ENCODE measurements around the gene CYP19A1. TPM values are rescaled to one million over a fixed set of nuclear protein-coding genes. Genes with fewer than 3 reads are reported as not detected.

CYP19A1 gene
- total RNA-seq, 3 donors from 2014 or later = 1.0 to 24.9 (median 6.9) TPM

DNA sequence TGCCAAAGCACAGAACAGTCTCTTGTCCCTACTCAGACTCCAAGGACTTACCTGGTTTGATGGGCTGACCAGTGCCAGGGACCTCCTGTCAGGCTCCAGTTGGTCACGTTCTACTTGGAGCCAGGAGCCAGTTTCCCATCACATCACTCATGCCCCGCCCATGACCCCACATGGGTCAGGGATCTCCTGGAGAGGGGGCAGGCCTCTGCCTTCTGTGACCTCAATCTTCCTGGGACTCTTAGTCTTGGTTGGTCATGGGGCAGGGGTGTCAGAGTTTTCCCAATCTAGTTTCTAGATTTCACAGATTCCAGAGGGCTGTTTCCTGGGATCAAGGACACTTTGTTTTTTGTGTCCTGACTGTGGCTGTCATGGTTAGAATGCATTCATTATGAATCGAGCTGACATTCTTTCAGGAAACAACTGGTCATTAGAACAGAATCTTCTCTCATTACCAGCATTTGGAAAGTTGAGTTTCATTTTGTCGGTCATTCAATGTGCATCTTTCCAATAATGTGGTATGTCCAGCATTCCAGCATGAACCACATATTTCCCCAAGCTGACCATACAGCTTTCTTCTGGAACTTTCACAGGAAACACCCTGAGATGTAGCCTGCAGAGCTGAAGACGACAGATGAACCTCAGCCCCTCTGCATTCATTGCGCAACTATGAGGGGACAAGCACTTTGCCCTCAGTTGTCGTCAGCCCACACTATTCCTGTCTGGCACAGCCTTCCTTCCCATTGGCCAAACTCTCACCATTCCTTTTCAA, 19.8 kb downstream of the CYP19A1 start:
- H3K36me3 ChIP-seq = no peaks in the 10 kb centered on the region
- DNase-seq (ENCODE audit: low spot score in 2 of 2) = no peak
- H3K9me3 ChIP-seq = no peaks in the 10 kb centered on the region
- no peaks in the 10 kb centered on the region for H3K27me3 ChIP-seq
- TF ChIP-seq POLR2AphosphoS5 (IDR thresholded peaks at IDR 0.05) (no peak), POLR2A (IDR thresholded peaks at IDR 0.05) (no peak)
- TF ChIP-seq, protein P1, sequence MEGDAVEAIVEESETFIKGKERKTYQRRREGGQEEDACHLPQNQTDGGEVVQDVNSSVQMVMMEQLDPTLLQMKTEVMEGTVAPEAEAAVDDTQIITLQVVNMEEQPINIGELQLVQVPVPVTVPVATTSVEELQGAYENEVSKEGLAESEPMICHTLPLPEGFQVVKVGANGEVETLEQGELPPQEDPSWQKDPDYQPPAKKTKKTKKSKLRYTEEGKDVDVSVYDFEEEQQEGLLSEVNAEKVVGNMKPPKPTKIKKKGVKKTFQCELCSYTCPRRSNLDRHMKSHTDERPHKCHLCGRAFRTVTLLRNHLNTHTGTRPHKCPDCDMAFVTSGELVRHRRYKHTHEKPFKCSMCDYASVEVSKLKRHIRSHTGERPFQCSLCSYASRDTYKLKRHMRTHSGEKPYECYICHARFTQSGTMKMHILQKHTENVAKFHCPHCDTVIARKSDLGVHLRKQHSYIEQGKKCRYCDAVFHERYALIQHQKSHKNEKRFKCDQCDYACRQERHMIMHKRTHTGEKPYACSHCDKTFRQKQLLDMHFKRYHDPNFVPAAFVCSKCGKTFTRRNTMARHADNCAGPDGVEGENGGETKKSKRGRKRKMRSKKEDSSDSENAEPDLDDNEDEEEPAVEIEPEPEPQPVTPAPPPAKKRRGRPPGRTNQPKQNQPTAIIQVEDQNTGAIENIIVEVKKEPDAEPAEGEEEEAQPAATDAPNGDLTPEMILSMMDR (IDR thresholded peaks at IDR 0.05) = no peak
- H3K4me1 ChIP-seq = no peaks in the 10 kb centered on the region
- no peak overlapping the region for H3K4me3 ChIP-seq
- intact Hi-C loops (cut with DNase I; ENCODE audit: low total_unique reads) = no loop called here
- H3K27ac ChIP-seq = peak overlapping the region in 1 of 2 donors; percentile 27

DNA sequence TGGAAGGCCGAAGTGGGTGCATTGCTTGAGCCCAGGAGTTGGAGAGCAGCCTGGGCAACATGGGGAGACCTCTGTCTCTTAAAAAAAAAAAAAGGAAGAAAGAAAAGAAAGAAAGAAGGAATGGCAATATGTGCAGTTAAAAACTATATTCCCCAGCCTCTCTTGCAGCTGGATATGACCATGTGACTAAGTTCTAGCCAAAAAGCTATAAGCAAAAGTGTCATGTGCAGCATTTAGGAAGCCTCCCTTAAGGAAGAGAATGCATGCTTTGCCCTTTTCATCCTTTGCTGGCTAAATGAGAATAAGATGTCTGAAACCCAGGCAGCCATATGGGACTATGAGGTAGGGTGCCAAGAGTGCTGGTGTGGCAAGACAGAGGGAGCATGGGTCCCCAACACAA, 21.8 kb downstream of the CYP19A1 start:
- H3K36me3 ChIP-seq = no peaks in the 10 kb centered on the region
- intact Hi-C loops (cut with DNase I; ENCODE audit: low total_unique reads) = no loop called here
- no peaks in the 10 kb centered on the region for H3K4me1 ChIP-seq
- DNase-seq (ENCODE audit: low spot score in 2 of 2) = no peak
- H3K27ac ChIP-seq = no peak overlapping the region
- H3K4me3 ChIP-seq = no peak overlapping the region
- TF ChIP-seq POLR2AphosphoS5 (IDR thresholded peaks at IDR 0.05) = no peak
- no peak for TF ChIP-seq POLR2A (IDR thresholded peaks at IDR 0.05)
- TF ChIP-seq, protein P1 (IDR thresholded peaks at IDR 0.05) = no peak
- no peaks in the 10 kb centered on the region for H3K27me3 ChIP-seq
- no peaks in the 10 kb centered on the region for H3K9me3 ChIP-seq

DNA sequence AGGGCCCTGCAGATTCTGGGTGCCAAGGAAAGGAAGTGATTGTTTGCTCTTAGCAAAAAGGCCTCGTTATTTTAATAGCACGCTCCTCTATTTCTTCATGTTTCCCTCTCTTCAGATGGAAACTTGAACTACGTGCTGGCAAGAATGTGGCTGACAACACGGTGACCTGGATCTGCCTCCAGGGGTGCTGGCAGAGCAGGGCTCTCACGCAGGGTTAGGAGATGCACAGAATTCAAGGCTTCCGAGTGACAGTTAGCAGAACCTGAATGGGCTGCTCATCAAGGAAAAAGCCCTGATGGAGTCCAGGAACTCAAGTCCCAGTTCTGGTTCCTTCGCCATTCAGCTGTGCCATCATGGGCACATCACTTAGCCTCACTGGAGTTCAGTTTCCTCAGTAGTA, 22.7 kb downstream of the CYP19A1 start:
- Histone ChIP-seq H3K4me3 (no peak overlapping the region), H3K4me1 (no peaks in the 10 kb centered on the region), H3K9me3 (no peaks in the 10 kb centered on the region), H3K27ac (no peak overlapping the region), H3K27me3 (no peaks in the 10 kb centered on the region), H3K36me3 (no peaks in the 10 kb centered on the region)
- no peak for DNase-seq (ENCODE audit: low spot score in 2 of 2)
- TF ChIP-seq, protein P1 (IDR thresholded peaks at IDR 0.05) = no peak
- TF ChIP-seq POLR2A (IDR thresholded peaks at IDR 0.05) = no peak
- no peak for TF ChIP-seq POLR2AphosphoS5 (IDR thresholded peaks at IDR 0.05)
- intact Hi-C loops (cut with DNase I; ENCODE audit: low total_unique reads) = no loop called here

DNA sequence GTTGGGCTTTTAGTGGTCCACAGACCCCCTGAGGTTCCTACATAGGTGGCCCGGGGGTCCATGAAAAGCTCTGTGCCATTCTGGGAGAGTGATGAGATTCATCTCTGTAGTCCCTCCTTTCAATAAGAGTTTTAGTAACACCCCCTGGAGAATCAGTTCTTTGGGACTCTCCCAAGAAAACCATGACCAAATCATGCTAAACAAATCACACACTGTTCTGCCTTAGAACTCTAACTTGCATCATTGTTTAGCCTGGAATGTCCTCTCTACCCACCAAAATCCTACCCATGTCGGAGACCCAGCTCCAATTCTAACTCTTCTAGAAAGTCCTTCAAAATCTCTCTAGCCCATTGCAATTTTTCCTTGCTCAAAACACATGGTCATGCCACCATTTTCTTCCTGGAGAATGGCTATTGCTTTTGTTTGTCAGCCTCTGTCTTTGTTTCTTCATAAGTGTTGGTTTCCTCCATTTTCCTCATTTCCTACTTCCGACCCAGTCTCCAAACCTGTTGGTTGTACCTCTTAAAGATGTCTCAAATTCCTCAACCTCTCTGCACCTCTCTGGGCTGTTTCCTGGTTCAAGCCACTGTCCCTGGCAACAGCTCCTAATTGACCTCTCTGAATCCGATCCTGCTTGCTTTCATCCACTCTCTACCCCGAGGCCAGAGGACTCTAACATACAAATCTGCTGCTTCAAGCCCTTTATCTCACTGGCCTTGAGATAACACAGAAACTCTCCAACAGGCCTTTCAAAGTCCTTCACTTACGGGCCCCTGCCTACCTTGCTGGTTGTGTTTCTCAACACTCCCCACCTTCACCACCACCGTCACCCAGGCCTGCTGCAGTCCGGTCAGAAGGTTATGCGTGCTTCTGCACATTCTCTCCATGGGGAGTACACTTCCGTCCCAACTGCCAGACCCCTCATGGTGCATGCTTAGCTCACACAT, 23.7 kb downstream of the CYP19A1 start:
- intact Hi-C loops (cut with DNase I; ENCODE audit: low total_unique reads) = no loop called here

More for the DNA sequence above, 23.7 kb downstream of the CYP19A1 start:
- no peaks in the 10 kb centered on the region for H3K36me3 ChIP-seq
- no peak for DNase-seq (ENCODE audit: low spot score in 2 of 2)
- no peaks in the 10 kb centered on the region for H3K27me3 ChIP-seq
- TF ChIP-seq, protein P1 (IDR thresholded peaks at IDR 0.05) = no peak
- TF ChIP-seq POLR2A (IDR thresholded peaks at IDR 0.05) (no peak), POLR2AphosphoS5 (IDR thresholded peaks at IDR 0.05) (no peak)
- H3K4me1 ChIP-seq = no peaks in the 10 kb centered on the region
- no peak overlapping the region for H3K27ac ChIP-seq
- H3K9me3 ChIP-seq = no peaks in the 10 kb centered on the region
- H3K4me3 ChIP-seq = no peak overlapping the region
